Peyer's patch (tissue), 4 donors: ENCODE measurements around the gene GPR31.

Source experiments
- CTCF ChIP-seq, 6 experiments: fragments of 450-650 bp in 4 of 6; fragments of 200-600 bp in 2 of 6; sonication (generic) in 1 of 6; IDR thresholded peaks; one replicate each; pipeline ENCODE4 v1.5.1; 2017 to 2019; ENCODE audit warnings: antibody characterized with exemption in 6 of 6, mild to moderate bottlenecking in 3 of 6, moderate library complexity in 1 of 6
- POLR2A ChIP-seq, 2 donors: fragments of 450-650 bp; IDR thresholded peaks; one replicate each; pipeline ENCODE4 v1.5.1; 2017; ENCODE audit warnings: antibody characterized with exemption in 2 of 2, mild to moderate bottlenecking in 2 of 2, moderate library complexity in 2 of 2

DNA sequence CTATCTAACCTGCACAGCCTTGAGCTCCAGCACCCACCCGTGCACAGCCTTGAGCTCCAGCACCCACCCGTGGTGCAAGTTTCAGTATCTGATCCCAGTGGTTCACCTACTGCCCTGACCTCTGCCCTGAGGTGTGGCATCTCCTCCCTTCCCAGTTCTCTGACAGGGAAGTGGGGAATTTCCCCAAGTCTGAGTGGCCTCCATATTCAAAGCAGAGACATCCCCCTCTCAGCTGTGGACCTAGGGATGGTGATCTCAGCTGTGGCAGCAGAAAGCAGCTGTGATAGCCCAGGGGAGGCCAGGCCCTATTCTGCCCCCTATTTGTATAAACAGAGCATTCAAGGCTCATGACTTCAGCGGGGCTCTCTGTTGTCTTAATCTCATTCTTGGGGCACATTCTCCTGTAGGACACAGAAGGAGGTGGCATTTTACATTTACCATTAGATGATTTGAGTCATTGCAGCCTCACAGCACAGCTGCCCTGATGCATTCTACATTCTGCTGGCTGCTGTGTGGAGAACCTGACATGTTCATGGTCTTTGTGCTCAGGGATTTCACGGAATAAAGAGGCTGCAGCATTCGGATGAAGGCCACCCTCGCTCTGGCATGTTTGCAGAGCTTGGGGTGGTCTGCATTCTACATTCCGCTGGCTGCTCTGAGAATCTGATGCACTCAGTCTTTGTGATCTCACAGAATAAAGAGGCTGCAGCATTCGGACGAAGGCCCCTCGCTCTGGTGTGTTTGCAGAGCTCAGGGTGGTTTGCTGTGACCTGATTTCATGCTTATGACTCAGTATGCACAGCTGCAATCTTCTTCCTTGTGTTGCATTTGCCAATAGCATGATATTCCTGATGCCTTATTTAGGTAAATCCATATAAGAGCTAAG, 16.9 kb downstream of the GPR31 start:
- no peak for TF ChIP-seq CTCF (IDR thresholded peaks at IDR 0.05)
- no peak for TF ChIP-seq POLR2A (IDR thresholded peaks at IDR 0.05)
